SK-N-MC (cell line): ENCODE results near the gene MDP1.

Experiments
- EZH2 ChIP-seq: fragments of 200-600 bp; sonication (generic); IDR thresholded peaks from one replicate; pipeline ENCODE4 v1.6.1; 2017; ENCODE audit warnings: antibody characterized with exemption
- FOXP2 ChIP-seq: optimal IDR thresholded peaks from 2 replicates; pipeline ENCODE3; 2011; ENCODE audit warnings: mild to moderate bottlenecking, moderate library complexity; ENCODE audit not compliant: insufficient read depth; ENCODE audit errors: extremely low read length, control extremely low read depth
- POLR2AphosphoS5 ChIP-seq: IDR thresholded peaks from 2 replicates; pipeline ENCODE4 v1.6.1; 2012; ENCODE audit warnings: mild to moderate bottlenecking, low read depth, low read length, borderline replicate concordance

DNA sequence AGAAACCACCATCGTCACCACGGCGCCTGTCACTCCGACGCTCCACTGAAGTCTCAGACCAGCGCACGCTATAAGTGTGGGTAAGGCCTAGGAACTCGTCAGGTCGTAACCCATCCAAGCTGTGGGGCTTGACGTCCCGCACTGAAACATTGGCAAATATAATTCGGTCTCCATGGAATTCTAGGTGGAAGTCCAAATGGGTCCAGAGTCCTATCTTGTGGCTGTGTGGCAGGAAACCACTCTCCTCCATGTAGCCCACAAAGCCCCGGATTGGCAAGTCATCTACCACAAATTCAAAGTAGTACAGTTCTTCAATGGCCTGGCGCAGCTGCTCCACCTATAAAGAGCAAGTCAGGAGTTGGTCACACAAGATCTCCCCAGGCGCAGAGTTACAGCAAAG lies 22.9 kb downstream of the MDP1 start:
- TF ChIP-seq EZH2 (no peak), POLR2AphosphoS5 (no peak), FOXP2 (no peak)
